Keratinocyte (primary cell): Measurements from ENCODE around the gene TBC1D30. TPM values are rescaled to one million over a fixed set of nuclear protein-coding genes. Genes with fewer than 3 reads are reported as not detected.

Experiments used
- DNase-seq: peaks from one replicate; pipeline ENCODE4 v3.0.0-alpha.2; 2011; ENCODE audit warnings: low read depth, missing footprints, low spot score
- FAIRE-seq: peaks from 2 replicates; lab custom pipeline; 2011; peaks lifted over from hg19 to GRCh38; lab: Jason Lieb, UNC
- H2AFZ ChIP-seq: 2 replicates; pipeline ENCODE4 v1.6.0; 2012; ENCODE audit warnings: low read length, control low read depth, inconsistent platforms; ENCODE audit not compliant: control insufficient read depth
- H3K27ac ChIP-seq: 2 replicates; pipeline ENCODE4 v1.5.1; 2011; ENCODE audit warnings: low read length; ENCODE audit not compliant: control insufficient read depth, insufficient read depth
- H3K27me3 ChIP-seq: 3 replicates; pipeline ENCODE4 v1.6.0; 2011; ENCODE audit warnings: low read length; ENCODE audit not compliant: control insufficient read depth, insufficient read depth; ENCODE audit errors: extremely low read depth
- H3K36me3 ChIP-seq, 2 experiments: 2 replicates in 1 of 2; 3 replicates in 1 of 2; pipeline ENCODE4 v1.5.1; 2011; ENCODE audit warnings: low read length in 2 of 2, mild to moderate bottlenecking in 1 of 2; ENCODE audit not compliant: control insufficient read depth in 2 of 2, insufficient read depth in 2 of 2; ENCODE audit errors: extremely low read depth in 1 of 2
- H3K4me1 ChIP-seq: 3 replicates; pipeline ENCODE4 v1.5.1; 2011; ENCODE audit warnings: low read length; ENCODE audit not compliant: control insufficient read depth, insufficient read depth; ENCODE audit errors: extremely low read depth
- H3K4me2 ChIP-seq: 3 replicates; pipeline ENCODE4 v1.6.0; 2011; ENCODE audit warnings: low read depth, low read length; ENCODE audit not compliant: control insufficient read depth, insufficient read depth; ENCODE audit errors: extremely low read depth
- H3K4me3 ChIP-seq, 3 experiments: fragments of 200-600 bp in 1 of 3; sonication (generic) in 1 of 3; 2 replicates in 2 of 3; 3 replicates in 1 of 3; pipeline ENCODE4 v1.5.1; 2011 to 2016; ENCODE audit warnings: low read length in 3 of 3, mild to moderate bottlenecking in 3 of 3, control low read depth in 2 of 3, inconsistent platforms in 1 of 3, low read depth in 1 of 3, mixed read lengths in 1 of 3, mixed run types in 1 of 3, moderate library complexity in 1 of 3; ENCODE audit not compliant: control insufficient read depth in 2 of 3, insufficient read depth in 2 of 3; ENCODE audit errors: extremely low read depth in 1 of 3
- H3K79me2 ChIP-seq: 2 replicates; pipeline ENCODE4 v1.6.0; 2012; ENCODE audit warnings: low read length; ENCODE audit not compliant: control insufficient read depth, insufficient read depth
- H3K9ac ChIP-seq: 3 replicates; pipeline ENCODE4 v1.6.0; 2011; ENCODE audit warnings: low read length; ENCODE audit not compliant: control insufficient read depth, insufficient read depth; ENCODE audit errors: extremely low read depth
- H3K9me1 ChIP-seq: 3 replicates; pipeline ENCODE4 v1.6.0; 2011; ENCODE audit warnings: low read length; ENCODE audit not compliant: control insufficient read depth, insufficient read depth; ENCODE audit errors: extremely low read depth
- H3K9me3 ChIP-seq: 2 replicates; pipeline ENCODE4 v1.5.1; 2012; ENCODE audit warnings: low read depth, low read length; ENCODE audit not compliant: control insufficient read depth
- H4K20me1 ChIP-seq: 3 replicates; pipeline ENCODE4 v1.6.0; 2011; ENCODE audit warnings: low read length; ENCODE audit not compliant: control insufficient read depth, insufficient read depth; ENCODE audit errors: extremely low read depth
- EZH2 ChIP-seq: IDR thresholded peaks from one replicate; pipeline ENCODE4 v1.6.1; 2012; ENCODE audit warnings: inconsistent platforms, mild to moderate bottlenecking, low read length, moderate library complexity
- dilution Hi-C: fragments of 300-500 bp; cut with MboI; formaldehyde crosslinking; loops from one replicate; pipeline ENCODE4 v1.7.0; 2020; ENCODE audit warnings: low sequenced_read_pairs; ENCODE audit not compliant: extremely low pct_ligation_motif_present
- polyA plus RNA-seq, 5 experiments: library from polyadenylated mRNA; depleted of rRNA in 3 of 5; stranded (reverse) in 3 of 5; stranded (forward) in 1 of 5; unstranded in 1 of 5; fragments of >200 nt; gene quantifications; 1 replicate in 1 of 5; 2 replicates in 3 of 5; 3 replicates in 1 of 5; pipeline versions ENCODE4 v1.2.1 to v1.2.3, GENCODE V29; 2011 to 2012; ENCODE audit warnings: missing spikeins in 2 of 5, low read depth in 1 of 5, low replicate concordance in 1 of 5
- TF ChIP-seq, protein P1 (sequence below), 3 experiments: IDR thresholded peaks in 1 of 3; conservative IDR thresholded peaks in 1 of 3; optimal IDR thresholded peaks in 1 of 3; 2 replicates in 2 of 3; 3 replicates in 1 of 3; pipeline versions ENCODE3 to v1.5.1; 2011; ENCODE audit warnings: low read length in 3 of 3, mild to moderate bottlenecking in 3 of 3, moderate library complexity in 2 of 3, control low read depth in 1 of 3, inconsistent platforms in 1 of 3; ENCODE audit not compliant: insufficient read depth in 2 of 3; ENCODE audit errors: extremely low read depth in 1 of 3

Gene TBC1D30
- polyA plus RNA-seq, 1 donor (not counting 4 experiments of a cell fraction or from before 2014, with no cell fraction given): 0.50 TPM

DNA sequence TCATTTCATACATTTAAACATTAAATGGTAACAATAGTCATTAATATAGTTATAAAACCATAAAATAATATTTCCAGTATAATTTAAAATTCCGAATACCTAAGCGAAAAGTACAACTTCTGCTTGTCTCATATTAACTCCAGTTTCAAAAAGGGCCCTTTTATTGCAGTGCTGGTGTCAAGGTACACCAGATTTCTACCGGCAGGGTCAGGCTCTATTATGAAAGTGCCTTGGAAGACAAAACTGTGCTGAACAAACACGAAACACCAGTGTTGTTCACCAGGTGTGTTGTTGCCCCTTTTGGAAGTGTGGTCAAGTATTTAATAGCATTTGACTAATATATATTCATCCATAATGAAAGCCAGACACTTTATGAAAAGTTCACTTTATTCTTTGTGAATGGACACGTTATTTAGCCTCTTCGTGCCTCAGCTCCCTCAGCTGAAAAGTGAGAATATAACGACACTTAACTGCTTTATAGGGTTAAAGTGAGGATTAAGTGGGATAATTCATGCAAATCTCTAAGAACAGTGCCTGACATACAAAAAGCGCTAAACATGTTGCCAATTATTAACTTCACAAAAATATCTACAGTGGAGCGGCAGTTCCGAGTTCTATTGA lies 45.0 kb upstream of the TBC1D30 start:
- FAIRE-seq (no peak), DNase-seq (no peak)
- H3K9ac ChIP-seq: no peak overlapping the region
- dilution Hi-C loops: no loop called here
- H2AFZ ChIP-seq: no peak overlapping the region
- no peaks in the 10 kb centered on the region for H3K79me2 ChIP-seq
- peaks cover 4% of the 10 kb centered on the region for H3K4me1 ChIP-seq
- no peaks in the 10 kb centered on the region for H3K36me3 ChIP-seq
- H3K27me3 ChIP-seq: peaks cover 44% of the 10 kb centered on the region
- H4K20me1 ChIP-seq: no peaks in the 10 kb centered on the region
- peaks cover 3% of the 10 kb centered on the region for H3K9me3 ChIP-seq
- no peak overlapping the region for H3K4me2 ChIP-seq
- H3K9me1 ChIP-seq: no peaks in the 10 kb centered on the region
- no peak overlapping the region for H3K27ac ChIP-seq
- H3K4me3 ChIP-seq: no peak overlapping the region
- no peak for TF ChIP-seq EZH2
- TF ChIP-seq, protein P1, sequence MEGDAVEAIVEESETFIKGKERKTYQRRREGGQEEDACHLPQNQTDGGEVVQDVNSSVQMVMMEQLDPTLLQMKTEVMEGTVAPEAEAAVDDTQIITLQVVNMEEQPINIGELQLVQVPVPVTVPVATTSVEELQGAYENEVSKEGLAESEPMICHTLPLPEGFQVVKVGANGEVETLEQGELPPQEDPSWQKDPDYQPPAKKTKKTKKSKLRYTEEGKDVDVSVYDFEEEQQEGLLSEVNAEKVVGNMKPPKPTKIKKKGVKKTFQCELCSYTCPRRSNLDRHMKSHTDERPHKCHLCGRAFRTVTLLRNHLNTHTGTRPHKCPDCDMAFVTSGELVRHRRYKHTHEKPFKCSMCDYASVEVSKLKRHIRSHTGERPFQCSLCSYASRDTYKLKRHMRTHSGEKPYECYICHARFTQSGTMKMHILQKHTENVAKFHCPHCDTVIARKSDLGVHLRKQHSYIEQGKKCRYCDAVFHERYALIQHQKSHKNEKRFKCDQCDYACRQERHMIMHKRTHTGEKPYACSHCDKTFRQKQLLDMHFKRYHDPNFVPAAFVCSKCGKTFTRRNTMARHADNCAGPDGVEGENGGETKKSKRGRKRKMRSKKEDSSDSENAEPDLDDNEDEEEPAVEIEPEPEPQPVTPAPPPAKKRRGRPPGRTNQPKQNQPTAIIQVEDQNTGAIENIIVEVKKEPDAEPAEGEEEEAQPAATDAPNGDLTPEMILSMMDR (optimal IDR thresholded peaks at IDR 0.05 in 1 of 3, IDR thresholded peaks at IDR 0.05 in 1 of 3, conservative IDR thresholded peaks at IDR 0.05 in 1 of 3; ENCODE audit: extremely low read depth in 1 of 3, insufficient read depth in 2 of 3, low read length in 3 of 3): no peak

DNA sequence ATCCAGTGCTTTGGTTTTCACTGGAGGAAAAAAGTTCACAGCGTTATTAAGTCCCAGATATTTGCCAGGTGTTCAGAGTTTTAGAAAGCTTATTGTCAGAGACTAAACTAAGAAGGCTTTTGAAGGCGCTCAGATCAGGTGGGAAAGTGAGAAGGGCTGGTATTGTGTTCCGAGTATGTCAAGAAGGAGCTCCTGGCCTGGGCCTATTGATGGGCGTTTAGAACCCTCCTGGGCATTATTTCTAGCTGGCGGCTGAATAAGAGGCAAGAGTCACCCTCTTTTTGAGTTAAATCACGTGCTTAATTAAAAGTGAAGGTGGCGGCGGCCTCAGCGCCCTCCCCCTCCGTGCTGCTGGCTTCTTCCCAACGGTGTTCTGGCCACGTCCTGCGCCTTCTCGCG lies 44.3 kb upstream of the TBC1D30 start:
- Histone ChIP-seq H4K20me1 (no peaks in the 10 kb centered on the region), H3K27me3 (peaks cover 44% of the 10 kb centered on the region), H3K4me1 (peaks cover 4% of the 10 kb centered on the region), H3K27ac (no peak overlapping the region), H3K4me3 (peak overlapping the region; percentile 37 to 65 (median 54)), H3K9me3 (peaks cover 3% of the 10 kb centered on the region), H3K79me2 (no peaks in the 10 kb centered on the region), H3K9me1 (no peaks in the 10 kb centered on the region), H3K36me3 (no peaks in the 10 kb centered on the region), H3K4me2 (peak overlapping the region; percentile 76), H3K9ac (peak overlapping the region; percentile 9), H2AFZ (peak overlapping the region; percentile 12)
- TF ChIP-seq EZH2: peak; percentile 58
- TF ChIP-seq, protein P1 (optimal IDR thresholded peaks at IDR 0.05 in 1 of 3, IDR thresholded peaks at IDR 0.05 in 1 of 3, conservative IDR thresholded peaks at IDR 0.05 in 1 of 3; ENCODE audit: extremely low read depth in 1 of 3, insufficient read depth in 2 of 3, low read length in 3 of 3): no peak
- DNase-seq: no peak
- dilution Hi-C loops: no loop called here
- FAIRE-seq: no peak
